GM18909 (cell line): Measurements from ENCODE around the gene PDLIM1.
A peak's percentile ranks its signal among the peaks of the same experiment; 100 is the strongest.

Experiments
- ATAC-seq: cut with Tn5 transposase; IDR thresholded peaks from one replicate; pipeline ENCODE4 v1.9.1; 2021; ENCODE audit warnings: mild to moderate bottlenecking; ENCODE audit not compliant: unreplicated experiment, poor library complexity

Gene PDLIM1, protein sequence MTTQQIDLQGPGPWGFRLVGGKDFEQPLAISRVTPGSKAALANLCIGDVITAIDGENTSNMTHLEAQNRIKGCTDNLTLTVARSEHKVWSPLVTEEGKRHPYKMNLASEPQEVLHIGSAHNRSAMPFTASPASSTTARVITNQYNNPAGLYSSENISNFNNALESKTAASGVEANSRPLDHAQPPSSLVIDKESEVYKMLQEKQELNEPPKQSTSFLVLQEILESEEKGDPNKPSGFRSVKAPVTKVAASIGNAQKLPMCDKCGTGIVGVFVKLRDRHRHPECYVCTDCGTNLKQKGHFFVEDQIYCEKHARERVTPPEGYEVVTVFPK

GRCh38 chr10:95290461-95291364, at the start of gene PDLIM1:
TSS of gene PDLIM1 (minus strand) at chr10:95291003. CDS start at chr10:95290915, 88 bp downstream.
- ATAC-seq, result peak; percentile 49

DNA sequence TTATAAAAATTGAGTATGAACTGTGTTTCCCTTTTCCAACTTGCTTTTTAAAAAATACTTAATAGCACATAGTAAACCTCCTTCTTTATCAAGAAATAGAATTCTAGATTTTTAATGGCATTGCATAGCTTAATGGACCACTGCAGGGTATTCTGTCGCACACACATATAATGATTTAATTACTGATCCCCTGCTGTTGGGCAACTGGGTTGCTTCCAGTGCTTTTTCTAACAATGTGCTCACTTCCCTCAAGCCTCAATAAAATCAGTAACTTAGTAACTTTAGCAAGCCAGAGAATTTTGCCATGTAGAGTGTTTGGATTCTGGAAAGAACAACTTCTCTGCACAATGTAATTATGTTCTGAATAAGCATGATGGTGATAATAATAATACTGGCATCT, 49.1 kb upstream of the PDLIM1 start:
- ATAC-seq, result no peak

- no peak for ATAC-seq
Observed at GRCh38 chr10:95337423-95338160, 46.8 kb upstream of the PDLIM1 start.

GRCh38 chr10:95336702-95337101, 45.9 kb upstream of the PDLIM1 start:
- ATAC-seq, result no peak

DNA sequence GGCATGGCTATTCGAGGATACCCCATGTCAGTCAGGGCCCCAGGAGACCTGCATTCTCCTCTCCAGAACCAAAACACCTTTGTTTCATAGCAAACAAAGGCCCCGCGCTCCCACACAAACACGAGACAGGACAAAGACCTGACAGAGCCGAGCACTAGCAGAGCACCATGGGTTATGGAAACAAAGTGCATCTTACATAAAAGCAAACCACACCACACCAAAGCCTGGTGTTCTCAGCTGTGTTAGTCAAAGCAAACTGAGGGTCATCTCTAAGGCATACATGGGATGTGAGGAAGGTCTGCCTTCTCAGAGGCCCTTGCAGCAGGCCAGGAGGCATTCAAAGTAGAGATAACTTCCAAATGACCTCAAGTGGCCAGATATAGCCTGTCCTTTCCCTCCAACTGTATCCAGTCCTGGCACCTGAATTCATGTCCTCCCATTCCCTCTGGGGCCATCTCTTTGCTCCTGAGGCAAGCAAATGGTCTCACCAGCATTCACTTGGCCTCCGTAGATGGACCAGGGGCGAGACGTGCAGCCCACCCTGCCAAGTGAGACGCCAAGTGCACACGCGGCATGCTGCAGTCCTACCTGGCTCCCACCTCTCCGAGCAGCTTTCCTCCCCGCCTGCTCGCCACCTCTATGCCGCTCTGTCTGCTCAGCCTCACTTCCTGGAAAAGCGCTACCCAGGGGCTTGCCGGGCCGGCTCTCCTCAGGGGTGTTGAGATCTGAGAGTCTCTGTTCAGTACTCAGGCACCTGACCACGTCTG, 45.3 kb upstream of the PDLIM1 start:
- ATAC-seq, result no peak

DNA sequence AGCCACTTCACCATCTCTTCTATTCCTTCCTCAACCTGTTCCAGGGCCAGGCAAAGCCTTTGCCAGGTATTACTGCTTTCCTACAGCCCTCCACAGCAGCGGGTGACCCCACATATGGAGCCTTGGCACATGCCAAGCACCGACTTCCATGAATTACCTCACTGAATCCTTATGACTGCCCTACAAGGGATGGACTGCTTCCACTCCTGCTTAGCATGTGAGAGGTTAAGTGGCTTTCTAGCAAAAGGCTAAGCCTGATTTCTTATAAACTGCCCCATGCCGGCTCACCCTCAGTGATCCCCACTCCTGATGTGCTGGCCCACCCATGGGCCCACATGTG, 44.0 kb upstream of the PDLIM1 start:
- ATAC-seq, result no peak

DNA sequence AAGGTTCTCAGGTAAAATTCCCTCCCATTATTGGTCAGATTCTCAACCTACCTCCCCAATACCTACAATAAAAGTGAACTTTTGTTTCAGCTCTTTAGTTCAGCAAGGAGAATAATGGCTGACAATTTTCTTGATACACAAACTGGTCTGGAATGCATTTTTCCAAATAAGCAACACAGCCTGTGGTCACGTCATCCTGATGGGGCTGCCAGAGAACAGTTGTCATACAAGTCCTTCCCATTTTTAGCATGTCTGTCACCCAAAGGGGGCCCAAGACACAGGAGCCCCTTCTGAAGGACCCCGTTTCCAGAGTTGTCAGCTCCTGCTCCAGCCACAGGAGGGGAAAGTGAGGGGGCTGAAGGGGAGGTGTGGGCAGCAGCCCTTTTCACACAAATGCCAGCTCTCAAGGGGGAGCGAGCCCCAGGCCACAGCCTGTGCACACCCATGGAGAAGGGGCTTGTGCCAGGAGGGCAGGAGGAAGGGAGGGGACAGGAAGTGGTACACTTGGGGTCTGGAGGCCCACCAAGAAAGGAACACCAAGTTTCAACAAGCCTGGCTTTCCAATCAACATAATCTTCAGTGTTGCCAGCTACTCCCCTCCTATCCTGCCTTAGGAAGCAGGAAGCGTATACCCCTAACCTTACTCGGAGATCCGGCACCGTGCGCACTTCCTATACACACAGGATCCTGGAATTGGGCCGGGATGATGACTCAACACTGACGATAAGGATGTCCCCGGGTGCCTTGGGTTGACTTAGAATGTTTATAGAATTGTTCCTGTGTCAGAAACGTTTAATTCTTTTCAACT, 43.4 kb upstream of the PDLIM1 start:
- no peak for ATAC-seq

- no peak for ATAC-seq
Observed at GRCh38 chr10:95332666-95333249, 42.0 kb upstream of the PDLIM1 start.

DNA sequence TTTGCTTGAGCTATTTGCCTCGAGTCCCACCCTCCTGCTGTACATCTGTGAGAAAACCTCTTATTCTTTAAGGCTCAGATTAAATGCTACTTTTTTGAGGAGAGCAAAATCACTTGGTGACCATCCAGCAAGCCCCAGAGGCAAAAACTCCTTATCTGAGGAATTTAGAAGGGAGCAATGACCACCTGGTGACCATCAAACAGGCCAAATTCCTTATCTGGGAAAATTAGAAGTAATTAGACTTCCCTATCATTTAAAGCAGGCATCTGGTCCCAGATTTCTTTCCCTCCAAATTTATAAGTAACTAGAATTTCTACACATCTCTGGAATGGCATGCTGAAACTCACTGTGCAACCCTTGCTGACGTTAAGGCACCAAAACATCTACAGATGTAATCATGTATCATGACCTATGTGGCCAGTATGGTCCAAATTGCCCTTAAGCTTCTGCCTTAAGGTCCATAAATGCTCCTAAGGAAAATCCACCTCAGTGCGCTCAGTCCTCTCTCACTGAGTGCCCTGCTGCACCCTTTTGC, 40.9 kb upstream of the PDLIM1 start:
- ATAC-seq, result no peak

DNA sequence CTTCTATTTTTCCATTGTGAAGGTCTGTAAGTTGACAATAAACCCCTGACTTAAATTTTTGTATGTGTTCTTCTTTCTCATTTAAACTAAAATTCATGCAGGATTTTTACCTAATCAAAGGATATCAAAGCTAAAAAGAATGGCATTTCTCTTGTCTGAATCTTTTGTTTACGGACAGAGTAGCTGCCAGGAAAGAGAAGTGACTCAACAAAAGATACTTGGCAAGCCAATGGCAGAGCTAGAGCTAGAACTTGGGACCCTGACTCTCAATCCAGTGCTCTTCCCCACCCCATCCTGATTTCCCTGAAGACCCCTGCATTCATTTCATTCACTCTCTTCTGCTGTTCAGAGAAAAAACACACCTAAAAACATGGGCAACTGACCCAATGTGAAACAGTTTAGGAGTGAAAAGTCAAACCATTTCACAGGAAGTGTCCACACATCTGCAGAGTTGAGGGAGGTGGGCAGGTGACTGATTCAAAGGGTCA, 40.2 kb upstream of the PDLIM1 start:
- ATAC-seq, result no peak

DNA sequence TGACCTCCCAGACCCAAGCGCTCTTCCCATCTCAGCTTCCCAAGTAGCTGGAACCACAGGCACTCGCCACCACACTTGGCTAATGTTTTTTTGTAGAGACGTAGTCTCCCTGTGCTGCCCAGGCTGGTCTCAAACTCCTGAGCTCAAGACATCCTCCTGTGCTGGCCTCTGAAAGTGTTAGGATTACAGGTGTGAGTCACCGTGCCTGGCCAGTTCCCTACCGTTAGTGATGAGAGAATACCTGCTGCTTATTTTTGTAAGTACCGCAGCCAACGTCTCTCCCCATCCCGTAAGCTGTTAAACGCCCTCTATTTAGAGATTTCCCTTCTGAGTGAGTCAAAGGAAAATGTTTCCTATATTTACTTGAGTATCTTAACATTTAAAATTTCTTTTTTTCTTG, 38.5 kb upstream of the PDLIM1 start:
- no peak for ATAC-seq

DNA sequence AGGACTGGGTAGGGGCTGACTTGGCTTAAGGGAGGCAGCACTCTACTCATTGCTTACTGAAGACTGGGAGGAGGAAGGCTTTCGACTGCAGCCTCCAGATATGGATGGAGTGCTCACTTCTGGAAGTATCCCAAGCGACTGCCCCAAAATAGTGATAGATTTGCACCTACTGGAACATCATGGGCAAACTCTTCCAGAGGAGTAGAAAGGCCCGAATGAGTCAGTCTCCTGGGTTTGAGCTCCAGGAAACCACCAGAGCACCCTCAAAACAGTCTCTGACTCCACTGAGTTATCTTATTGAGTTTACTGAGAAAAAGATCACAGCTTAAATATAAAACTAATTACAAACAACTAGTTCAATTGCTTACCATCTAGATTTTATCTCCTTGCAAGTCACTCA, 37.2 kb upstream of the PDLIM1 start:
- no peak for ATAC-seq

GRCh38 chr10:95327367-95327766, 36.6 kb upstream of the PDLIM1 start:
- no peak for ATAC-seq

DNA sequence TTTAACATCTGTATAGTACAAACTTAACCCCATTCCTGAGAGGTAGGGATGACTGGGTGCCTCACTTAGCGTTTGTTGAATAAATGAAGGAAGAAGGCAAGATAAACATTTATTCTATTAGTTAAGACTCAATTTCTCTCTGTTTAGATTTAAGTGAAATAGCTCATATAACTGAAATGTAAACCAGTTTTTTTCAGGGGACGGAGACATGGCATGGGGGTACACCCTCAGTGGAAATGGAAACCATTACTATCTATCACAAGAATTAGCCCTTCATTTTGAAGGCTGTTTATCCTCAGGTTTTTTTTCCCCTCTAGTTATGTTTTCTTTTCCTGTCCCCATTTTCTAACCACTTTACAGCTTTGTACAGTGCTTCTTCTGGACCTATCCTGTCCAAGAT, 35.6 kb upstream of the PDLIM1 start:
- no peak for ATAC-seq

DNA sequence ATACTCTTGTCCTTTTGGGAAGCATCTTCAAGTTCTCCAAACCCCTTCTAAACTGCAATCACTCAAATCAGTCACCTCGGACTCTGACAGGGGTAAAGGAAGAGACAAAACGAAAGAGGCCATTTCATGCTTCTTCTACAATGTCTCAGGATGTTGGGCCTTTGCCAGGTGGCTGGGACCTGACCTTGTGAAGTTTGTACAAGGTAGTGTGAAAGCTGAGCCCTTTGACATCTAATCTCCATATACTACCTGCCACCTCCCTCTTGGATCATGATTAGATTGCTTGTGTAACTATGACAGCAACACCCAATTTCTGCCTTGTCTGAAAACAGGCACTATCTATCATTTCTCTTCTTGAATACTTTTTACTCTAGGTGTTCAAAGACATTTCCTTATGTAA, 35.1 kb upstream of the PDLIM1 start:
- no peak for ATAC-seq

- no peak for ATAC-seq
Observed at GRCh38 chr10:95324436-95325268, 33.8 kb upstream of the PDLIM1 start.

GRCh38 chr10:95321554-95322301, 30.9 kb upstream of the PDLIM1 start:
- ATAC-seq, result no peak
